K562 (cell line): ENCODE data around the gene DRD3. TPM values are rescaled to one million over a fixed set of nuclear protein-coding genes. Genes with fewer than 3 reads are reported as not detected.

Experiments used
- ATAC-seq: fragments of 200-7000 bp; cut with Tn5 transposase; 3 replicates; pipeline ENCODE4 v1.9.1; 2020; ENCODE audit warnings: moderate library complexity
- BruUV-seq: library from RNA; stranded (reverse); fragments of 400-500 nt; replicated peaks from 2 replicates; lab custom pipeline; 2021; lab: Mats Ljungman, UMichigan
- CTCF ChIA-PET: fragments of 300-600 bp; formaldehyde crosslinking; extraction: SDS; loops from one replicate; lab custom pipeline; 2021; ENCODE audit warnings: low intra/inter-chr PET ratio; lab: Yijun Ruan, JAX
- POLR2A ChIA-PET: fragments of 300-600, 350-650 bp; sonication (Branson Sonifier 250); formaldehyde crosslinking; extraction: SDS; loops from one replicate; lab custom pipeline; 2021; ENCODE audit warnings: antibody characterized with exemption, inconsistent platforms; lab: Yijun Ruan, JAX
- DNase-seq, 4 experiments: peaks; one replicate each; pipeline versions ENCODE4 v3.0.0 to v3.0.0-alpha.2; 2011 to 2018; ENCODE audit warnings: low spot score in 3 of 4, mixed read lengths in 3 of 4; ENCODE audit errors: extremely low read depth in 1 of 4
- FAIRE-seq: peaks from 2 replicates; lab custom pipeline; 2011; peaks lifted over from hg19 to GRCh38; lab: Jason Lieb, UNC
- H2AFZ ChIP-seq: 2 replicates; pipeline ENCODE4 v1.6.0; 2011; ENCODE audit warnings: low read depth, low read length, control low read depth, inconsistent platforms
- H3K27ac ChIP-seq: fragments of 200-600 bp; 3 replicates; pipeline ENCODE4 v1.8.0; 2011; ENCODE audit warnings: low read depth, mild to moderate bottlenecking, control low read depth, inconsistent platforms, low read length, moderate library complexity, mixed read lengths; ENCODE audit errors: extremely low read depth
- H3K27me3 ChIP-seq, 2 experiments: fragments of 300-600 bp in 1 of 2; 2 replicates in 1 of 2; 3 replicates in 1 of 2; pipeline versions ENCODE4 v1.6.0 to v1.8.0; 2011; ENCODE audit warnings: inconsistent platforms in 2 of 2, low read length in 2 of 2, mild to moderate bottlenecking in 1 of 2, mixed read lengths in 1 of 2, moderate library complexity in 1 of 2; ENCODE audit not compliant: control insufficient read depth in 2 of 2, insufficient read depth in 2 of 2
- H3K36me3 ChIP-seq: fragments of 300-600 bp; 3 replicates; pipeline ENCODE4 v1.8.0; 2011; ENCODE audit warnings: mild to moderate bottlenecking, low read length, inconsistent platforms; ENCODE audit not compliant: control insufficient read depth, insufficient read depth
- H3K4me1 ChIP-seq, 2 experiments: fragments of 200-600 bp in 1 of 2; replicated peaks in 1 of 2; 2 replicates in 1 of 2; 3 replicates in 1 of 2; pipeline versions ENCODE4 v1.5.1 to v1.8.0; 2011; ENCODE audit warnings: inconsistent platforms in 2 of 2, low read length in 2 of 2, mild to moderate bottlenecking in 1 of 2, mixed read lengths in 1 of 2, moderate library complexity in 1 of 2; ENCODE audit not compliant: control insufficient read depth in 2 of 2, insufficient read depth in 2 of 2
- H3K4me2 ChIP-seq: 2 replicates; pipeline ENCODE4 v1.6.1; 2011; ENCODE audit warnings: low read length, control low read depth, inconsistent platforms, mixed read lengths; ENCODE audit not compliant: insufficient read depth
- H3K4me3 ChIP-seq: fragments of 200-600 bp; sonication (generic), shearing (Covaris generic); 2 replicates; pipeline ENCODE4 v1.5.1; 2016; ENCODE audit warnings: control low read depth, inconsistent platforms
- H3K79me2 ChIP-seq: fragments of 200-600 bp; 3 replicates; pipeline ENCODE4 v1.8.0; 2011; ENCODE audit warnings: low read length, inconsistent platforms; ENCODE audit not compliant: control insufficient read depth, insufficient read depth
- H3K9ac ChIP-seq, 2 experiments: 2 replicates each; pipeline versions ENCODE4 v1.6.0 to v1.6.1; 2011; ENCODE audit warnings: low read depth in 2 of 2, low read length in 2 of 2, control low read depth in 1 of 2, inconsistent platforms in 1 of 2, mild to moderate bottlenecking in 1 of 2, mixed read lengths in 1 of 2; ENCODE audit not compliant: insufficient read depth in 1 of 2
- H3K9me1 ChIP-seq: one replicate; pipeline ENCODE4 v1.6.0; 2011; ENCODE audit warnings: inconsistent platforms, mild to moderate bottlenecking, low read length, moderate library complexity; ENCODE audit not compliant: control insufficient read depth, insufficient read depth
- H3K9me3 ChIP-seq: replicated peaks from 2 replicates; pipeline ENCODE4 v1.5.1; 2011; ENCODE audit warnings: low read depth, low read length, inconsistent platforms; ENCODE audit not compliant: control insufficient read depth, insufficient read depth
- H4K20me1 ChIP-seq: replicated peaks from 2 replicates; pipeline ENCODE4 v1.6.1; 2011; ENCODE audit warnings: low read length, inconsistent platforms, mixed read lengths; ENCODE audit not compliant: control insufficient read depth, insufficient read depth
- ARHGAP35 ChIP-seq: fragments of 450-650 bp; IDR thresholded peaks from 2 replicates; pipeline ENCODE4 v1.6.1; 2018; ENCODE audit not compliant: partially characterized antibody
- WGBS: fragments of 100-300 bp; shearing (Covaris generic); methylation state at CpG from one replicate; pipeline ENCODE4 v1.1.6; 2016; ENCODE audit warnings: low coverage, mixed read lengths; ENCODE audit not compliant: insufficient coverage; ENCODE audit errors: missing lambda C conversion rate; 5-methylcytosine and 5-hydroxymethylcytosine counted together
- in situ Hi-C: fragments of 300-500 bp; cut with MboI; formaldehyde crosslinking; loops from 4 replicates; pipeline ENCODE4 v1.15.0; 2018; ENCODE audit warnings: inconsistent platforms, mixed read lengths
- intact Hi-C: fragments of 100-400 bp; cut with micrococcal nuclease; formaldehyde crosslinking; loops from 2 replicates; pipeline ENCODE4 v1.14.2; 2022
- polyA plus RNA-seq, 8 experiments: library from polyadenylated mRNA; depleted of rRNA in 4 of 8; stranded (reverse) in 5 of 8; unstranded in 3 of 8; fragments of >200 nt; fragmentation: Nextera tagmentation in 2 of 8; fragmentation: Illumina TruSeq in 1 of 8; extraction: Ambion mirVana in 2 of 8; extraction: Trizol in 1 of 8; gene quantifications; 2 replicates each; pipeline versions ENCODE4 v1.2.1 to v1.2.3, GENCODE V29; 2011 to 2014; ENCODE audit warnings: inconsistent platforms in 1 of 8, missing spikeins in 1 of 8
- total RNA-seq, 7 experiments: library from RNA; depleted of rRNA in 6 of 7; stranded (reverse); fragments of >200 nt in 6 of 7; fragmentation: Illumina TruSeq in 2 of 7; extraction: Trizol in 2 of 7; gene quantifications; 2 replicates each; pipeline versions ENCODE4 v1.2.1 to v1.2.3, GENCODE V29; 2011 to 2021; ENCODE audit warnings: low replicate concordance in 1 of 7
- TF ChIP-seq, protein P1 (sequence below): fragments of 450-650 bp; IDR thresholded peaks from 2 replicates; pipeline ENCODE4 v1.6.1; 2017; ENCODE audit warnings: antibody characterized with exemption
- TF ChIP-seq, protein P2 (sequence below): fragments of 250-450 bp; sonication (Bioruptor Pico); IDR thresholded peaks from 2 replicates; pipeline ENCODE4 v1.8.0; 2022; ENCODE audit warnings: inconsistent platforms

DRD3 gene
- total and polyA plus RNA-seq, 9 of the 15 experiments (the other 6 are each of a cell fraction or from before 2014, with no cell fraction given): not detected

DNA sequence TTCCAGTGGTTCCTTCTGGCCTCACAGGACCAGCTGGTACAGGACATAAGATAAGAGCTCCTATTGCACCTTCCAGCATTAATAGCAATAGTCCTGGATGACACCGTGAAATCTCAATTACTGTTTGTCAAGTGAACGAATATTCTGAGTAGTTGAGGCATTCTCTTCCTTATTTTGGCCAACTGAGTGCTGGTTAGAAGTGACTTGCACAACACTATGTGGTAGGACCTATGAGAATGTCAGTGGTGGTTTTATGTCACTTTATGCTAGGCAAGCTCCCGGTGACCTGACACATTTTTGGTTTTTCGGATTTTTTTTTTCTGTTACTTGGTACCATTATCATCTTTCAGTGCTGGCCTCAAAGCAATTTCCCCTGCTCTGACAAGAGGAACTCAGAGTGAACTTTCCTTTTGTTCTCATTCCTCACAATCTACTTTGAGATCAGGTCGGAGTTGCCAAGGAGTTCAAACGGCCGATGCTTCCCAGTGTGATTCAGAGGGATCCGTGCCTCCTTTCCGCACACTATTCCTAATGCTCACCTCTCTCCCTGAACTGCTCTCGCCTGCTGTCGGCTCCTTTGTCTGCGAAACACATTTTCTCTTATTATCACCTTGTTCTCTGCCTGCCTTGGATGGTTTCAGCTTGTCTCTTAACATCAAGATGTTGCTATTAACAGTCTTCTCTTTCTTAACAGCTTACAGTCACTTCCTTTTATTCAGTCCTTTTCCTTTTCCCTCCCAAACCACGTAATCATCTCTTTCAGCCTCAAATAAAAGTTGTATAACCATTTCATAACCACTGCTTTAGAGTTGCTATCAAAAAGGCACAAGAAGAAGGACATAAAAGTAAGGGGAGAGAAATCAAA is 86.5 kb downstream of the DRD3 start:
- ATAC-seq: no peak
- CTCF ChIA-PET: no interaction called here
- POLR2A ChIA-PET: no interaction called here
- TF ChIP-seq, protein P1, sequence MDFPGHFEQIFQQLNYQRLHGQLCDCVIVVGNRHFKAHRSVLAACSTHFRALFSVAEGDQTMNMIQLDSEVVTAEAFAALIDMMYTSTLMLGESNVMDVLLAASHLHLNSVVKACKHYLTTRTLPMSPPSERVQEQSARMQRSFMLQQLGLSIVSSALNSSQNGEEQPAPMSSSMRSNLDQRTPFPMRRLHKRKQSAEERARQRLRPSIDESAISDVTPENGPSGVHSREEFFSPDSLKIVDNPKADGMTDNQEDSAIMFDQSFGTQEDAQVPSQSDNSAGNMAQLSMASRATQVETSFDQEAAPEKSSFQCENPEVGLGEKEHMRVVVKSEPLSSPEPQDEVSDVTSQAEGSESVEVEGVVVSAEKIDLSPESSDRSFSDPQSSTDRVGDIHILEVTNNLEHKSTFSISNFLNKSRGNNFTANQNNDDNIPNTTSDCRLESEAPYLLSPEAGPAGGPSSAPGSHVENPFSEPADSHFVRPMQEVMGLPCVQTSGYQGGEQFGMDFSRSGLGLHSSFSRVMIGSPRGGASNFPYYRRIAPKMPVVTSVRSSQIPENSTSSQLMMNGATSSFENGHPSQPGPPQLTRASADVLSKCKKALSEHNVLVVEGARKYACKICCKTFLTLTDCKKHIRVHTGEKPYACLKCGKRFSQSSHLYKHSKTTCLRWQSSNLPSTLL: no peak
- no peak for TF ChIP-seq ARHGAP35
- TF ChIP-seq, protein P2, sequence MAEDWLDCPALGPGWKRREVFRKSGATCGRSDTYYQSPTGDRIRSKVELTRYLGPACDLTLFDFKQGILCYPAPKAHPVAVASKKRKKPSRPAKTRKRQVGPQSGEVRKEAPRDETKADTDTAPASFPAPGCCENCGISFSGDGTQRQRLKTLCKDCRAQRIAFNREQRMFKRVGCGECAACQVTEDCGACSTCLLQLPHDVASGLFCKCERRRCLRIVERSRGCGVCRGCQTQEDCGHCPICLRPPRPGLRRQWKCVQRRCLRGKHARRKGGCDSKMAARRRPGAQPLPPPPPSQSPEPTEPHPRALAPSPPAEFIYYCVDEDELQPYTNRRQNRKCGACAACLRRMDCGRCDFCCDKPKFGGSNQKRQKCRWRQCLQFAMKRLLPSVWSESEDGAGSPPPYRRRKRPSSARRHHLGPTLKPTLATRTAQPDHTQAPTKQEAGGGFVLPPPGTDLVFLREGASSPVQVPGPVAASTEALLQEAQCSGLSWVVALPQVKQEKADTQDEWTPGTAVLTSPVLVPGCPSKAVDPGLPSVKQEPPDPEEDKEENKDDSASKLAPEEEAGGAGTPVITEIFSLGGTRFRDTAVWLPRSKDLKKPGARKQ (CRISPR knock-in tag): no peak
- TF ChIP-seq, all 486 proteins: peak for 0
- Histone ChIP-seq H3K4me2 (no peak overlapping the region), H3K36me3 (peaks cover 3% of the 10 kb centered on the region; the same call in 1 of the 3 replicates), H3K9me1 (no peaks in the 10 kb centered on the region), H2AFZ (no peak overlapping the region), H3K27me3 (peaks cover 9 to 10% of the 10 kb centered on the region in 2 experiments; a peak in 3 of 5 replicates), H4K20me1 (no peaks in the 10 kb centered on the region), H3K4me3 (no peak overlapping the region), H3K79me2 (no peaks in the 10 kb centered on the region), H3K27ac (no peak overlapping the region), H3K9ac (no peak overlapping the region), H3K4me1 (no peaks in the 10 kb centered on the region), H3K9me3 (no peaks in the 10 kb centered on the region)
- FAIRE-seq (no peak), DNase-seq (no peak)
- no TSS peak for BruUV-seq
- 19% methylated on average over 12 of the region's 13 CpGs for WGBS
- in situ Hi-C loops: no loop called here
- intact Hi-C loops: no loop called here
